ENCODE data around the gene OXCT1.

GRCh38 chr5:41708604-41708940 lies 161.7 kb downstream of the OXCT1 start:
- no peak for TF ChIP-seq ZNF121 (tag by site-specific recombination; IDR thresholded peaks at IDR 0.05)
- no peak for TF ChIP-seq SCRT2 (tag by site-specific recombination; IDR thresholded peaks at IDR 0.05)

Data from HEK293 (cell line).